Measurements from ENCODE around the gene SECISBP2L. TPM values are rescaled to one million over a fixed set of nuclear protein-coding genes. Genes with fewer than 3 reads are reported as not detected.
A peak's percentile ranks its signal among the peaks of the same experiment; 100 is the strongest.

The SECISBP2L gene
- total and polyA plus RNA-seq, 8 donors: 5.1 to 28.4 (median 17.7) TPM

GRCh38 chr15:48945386-48945785, 100.9 kb downstream of the SECISBP2L start:
- intact Hi-C loops (cut with DNase I): no loop called here

GRCh38 chr15:48941904-48942303, 104.3 kb downstream of the SECISBP2L start:
- no peak overlapping the region for H3K27ac ChIP-seq

More at GRCh38 chr15:48945386-48945785, 100.9 kb downstream of the SECISBP2L start:
- no peak overlapping the region for H3K4me3 ChIP-seq
- ATAC-seq: no peak
- DNase-seq: no peak
- 70 to 91% methylated on average over 2 of the region's 2 CpGs for WGBS, 2 donors
- FAIRE-seq: no peak
- TF ChIP-seq CTCF (IDR thresholded peaks at IDR 0.05): no peak
- no peaks in the 10 kb centered on the region for H3K9me3 ChIP-seq
- H3K27ac ChIP-seq: peak overlapping the region in 1 of 4 donors; percentile 9
- H3K36me3 ChIP-seq: no peaks in the 10 kb centered on the region
- no peaks in the 10 kb centered on the region for H3K27me3 ChIP-seq
- H3K4me1 ChIP-seq: no peaks in the 10 kb centered on the region

GRCh38 chr15:48940508-48940907, 105.7 kb downstream of the SECISBP2L start:
- no peak overlapping the region for H3K27ac ChIP-seq
- no peak for ATAC-seq
- H3K4me1 ChIP-seq: no peaks in the 10 kb centered on the region
- FAIRE-seq: no peak
- H3K4me3 ChIP-seq: no peak overlapping the region
- H3K36me3 ChIP-seq: no peaks in the 10 kb centered on the region
- intact Hi-C loops (cut with DNase I): no loop called here
- H3K9me3 ChIP-seq: no peaks in the 10 kb centered on the region
- 55 to 66% methylated on average over 6 of the region's 6 CpGs for WGBS, 2 donors
- H3K27me3 ChIP-seq: no peaks in the 10 kb centered on the region
- TF ChIP-seq CTCF (IDR thresholded peaks at IDR 0.05): no peak
- no peak for DNase-seq

More at GRCh38 chr15:48941904-48942303, 104.3 kb downstream of the SECISBP2L start:
- FAIRE-seq (no peak), ATAC-seq (no peak), DNase-seq (no peak)
- WGBS, 2 donors: 58 to 62% methylated on average over 5 of the region's 5 CpGs
- H3K4me1 ChIP-seq: no peaks in the 10 kb centered on the region
- H3K27me3 ChIP-seq: no peaks in the 10 kb centered on the region
- intact Hi-C loops (cut with DNase I): no loop called here
- no peak for TF ChIP-seq CTCF (IDR thresholded peaks at IDR 0.05)
- H3K9me3 ChIP-seq: no peaks in the 10 kb centered on the region
- H3K4me3 ChIP-seq: no peak overlapping the region
- no peaks in the 10 kb centered on the region for H3K36me3 ChIP-seq

GRCh38 chr15:48939648-48940047, 106.6 kb downstream of the SECISBP2L start:
- no peak overlapping the region for H3K4me3 ChIP-seq
- H3K36me3 ChIP-seq: no peaks in the 10 kb centered on the region
- DNase-seq (no peak), ATAC-seq (peak in 1 of 4 donors; percentile 39), FAIRE-seq (no peak)
- H3K27ac ChIP-seq: no peak overlapping the region
- 87 to 89% methylated on average over 4 of the region's 4 CpGs for WGBS, 2 donors
- intact Hi-C loops (cut with DNase I): no loop called here
- H3K4me1 ChIP-seq: no peaks in the 10 kb centered on the region
- H3K9me3 ChIP-seq: no peaks in the 10 kb centered on the region
- TF ChIP-seq CTCF (IDR thresholded peaks at IDR 0.05): no peak
- no peaks in the 10 kb centered on the region for H3K27me3 ChIP-seq

Other genes with a start within 250 kb of the SECISBP2L start
- 1 to 10 TPM; 2.0 to 8.0 (median 2.8) TPM for gene CEP152, start 235.4 kb downstream of the SECISBP2L start, total RNA-seq
- 1 to 10 TPM; 1.3 TPM for gene CEP152, start 235.4 kb downstream of the SECISBP2L start, polyA plus RNA-seq
- 10 to 100 TPM; 26.5 to 48.4 (median 40.2) TPM for gene EID1, start 168.3 kb downstream of the SECISBP2L start, total RNA-seq
- 10 to 100 TPM; 43.8 to 96.3 TPM for gene EID1, start 168.3 kb downstream of the SECISBP2L start, polyA plus RNA-seq
- under 1 TPM in 5 of 6 donors, not detected in 1; 0.03 to 0.24 (median 0.16) TPM for gene SHC4, start 82.5 kb downstream of the SECISBP2L start, total RNA-seq
- under 1 TPM; 0.19 TPM for gene SHC4, start 82.5 kb downstream of the SECISBP2L start, polyA plus RNA-seq
- 10 to 100 TPM; 34.7 to 56.3 (median 43.3) TPM for gene COPS2, start 109.2 kb upstream of the SECISBP2L start, total RNA-seq
- gene COPS2, start 109.2 kb upstream of the SECISBP2L start, polyA plus RNA-seq: 10 to 100 TPM; 22.6 to 26.5 TPM
- gene GALK2, start 123.8 kb upstream of the SECISBP2L start, total RNA-seq: 10 to 100 TPM; 15.8 to 28.0 (median 18.9) TPM
- gene GALK2, start 123.8 kb upstream of the SECISBP2L start, polyA plus RNA-seq: 10 to 100 TPM in 1 of 2 donors, 1 to 10 TPM in 1; 9.3 to 11.8 TPM